Heart left ventricle (tissue), 13 donors: Measurements from ENCODE around the gene GNAQ.

Source experiments
- POLR2A ChIP-seq, 2 donors: fragments of 450-650 bp; IDR thresholded peaks; one replicate each; pipeline ENCODE4 v1.6.1; 2017; ENCODE audit warnings: antibody characterized with exemption in 2 of 2, mild to moderate bottlenecking in 2 of 2, moderate library complexity in 2 of 2
- TF ChIP-seq, protein P1 (sequence below), 12 donors: fragments of 200-600 bp; sonication (generic) in 4 of 12; IDR thresholded peaks; one replicate each; pipeline versions ENCODE4 v1.5.0 to v1.8.0; 2018 to 2022; ENCODE audit warnings: antibody characterized with exemption in 12 of 12, mild to moderate bottlenecking in 5 of 12
- donor health status: ischemic (EF 13 %, LVEDD 7.1; RV severe dilation, severe dysfunction).
- donor health status: DM: no; HTN: yes; CAD: no.
- donor health status: DM: no; HTN: no; CAD: no.
- donor health status: ischemic (EF 25% LVEDD 6.9; RV normal size, moderate dysfunction).
- donor health status: ischemic (EF 25% LVEDD 5.7; RV mildly dilated, moderate dysfunction).
- donor health status: ischemic (EF 35%, LVEDD 5.7; RV mildly dilated, moderate dysfunction).
- donor health status: nonischemic (EF 11% LVEDD 7.7; RV severe dilation, severe dysfunction).
- donor health status: DM: yes; HTN: yes; CAD: no.
- donor health status: PGD.
- donor health status: ischemic (EF 29% LVEDD 5.4; RV normal size, mild dysfunction).
- donor health status: nonischemic (EF 23%, LVEDD 6.1; RV moderate dilation, normal function).

DNA sequence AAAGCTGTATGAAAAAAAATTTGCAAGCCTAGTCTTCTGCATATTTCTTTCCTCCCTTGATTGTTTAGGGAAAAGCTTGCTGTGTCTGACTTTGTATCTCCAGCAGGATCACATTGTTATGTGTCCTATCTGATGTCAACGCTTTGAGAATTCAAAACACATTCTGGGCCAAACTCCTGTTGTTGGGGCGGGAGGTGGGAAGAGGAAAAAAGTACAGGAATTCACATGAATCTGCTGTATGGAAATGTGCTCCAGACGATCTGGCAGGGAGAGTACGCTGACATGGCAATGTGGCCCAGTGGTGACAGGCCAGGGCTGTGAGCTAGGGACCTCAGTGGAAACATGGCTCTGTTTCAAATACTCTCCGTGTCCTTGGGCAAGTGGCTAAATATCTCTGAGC lies 296.1 kb downstream of the GNAQ start:
- TF ChIP-seq, protein P1, sequence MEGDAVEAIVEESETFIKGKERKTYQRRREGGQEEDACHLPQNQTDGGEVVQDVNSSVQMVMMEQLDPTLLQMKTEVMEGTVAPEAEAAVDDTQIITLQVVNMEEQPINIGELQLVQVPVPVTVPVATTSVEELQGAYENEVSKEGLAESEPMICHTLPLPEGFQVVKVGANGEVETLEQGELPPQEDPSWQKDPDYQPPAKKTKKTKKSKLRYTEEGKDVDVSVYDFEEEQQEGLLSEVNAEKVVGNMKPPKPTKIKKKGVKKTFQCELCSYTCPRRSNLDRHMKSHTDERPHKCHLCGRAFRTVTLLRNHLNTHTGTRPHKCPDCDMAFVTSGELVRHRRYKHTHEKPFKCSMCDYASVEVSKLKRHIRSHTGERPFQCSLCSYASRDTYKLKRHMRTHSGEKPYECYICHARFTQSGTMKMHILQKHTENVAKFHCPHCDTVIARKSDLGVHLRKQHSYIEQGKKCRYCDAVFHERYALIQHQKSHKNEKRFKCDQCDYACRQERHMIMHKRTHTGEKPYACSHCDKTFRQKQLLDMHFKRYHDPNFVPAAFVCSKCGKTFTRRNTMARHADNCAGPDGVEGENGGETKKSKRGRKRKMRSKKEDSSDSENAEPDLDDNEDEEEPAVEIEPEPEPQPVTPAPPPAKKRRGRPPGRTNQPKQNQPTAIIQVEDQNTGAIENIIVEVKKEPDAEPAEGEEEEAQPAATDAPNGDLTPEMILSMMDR (IDR thresholded peaks at IDR 0.05), result no peak
- no peak for TF ChIP-seq POLR2A (IDR thresholded peaks at IDR 0.05)
